Stomach (tissue), 4 donors: ENCODE data around the gene RPL22.

Source experiments
- CTCF ChIP-seq, 7 experiments: fragments of 450-650 bp in 4 of 7; fragments of 200-600 bp in 3 of 7; sonication (generic) in 3 of 7; IDR thresholded peaks; one replicate each; pipeline ENCODE4 v1.5.1; 2016 to 2019; ENCODE audit warnings: antibody characterized with exemption in 7 of 7, control low read depth in 2 of 7, mild to moderate bottlenecking in 1 of 7
- EP300 ChIP-seq: sonication (generic); formaldehyde crosslinking; IDR thresholded peaks from one replicate; pipeline ENCODE4 v1.6.1; 2017; ENCODE audit warnings: antibody characterized with exemption
- POLR2A ChIP-seq, 4 donors: fragments of 450-650 bp; IDR thresholded peaks; one replicate each; pipeline ENCODE4 v1.6.1; 2016; ENCODE audit warnings: antibody characterized with exemption in 4 of 4, control low read depth in 2 of 4, mild to moderate bottlenecking in 1 of 4, moderate library complexity in 1 of 4

GRCh38 chr1:6239950-6240768 lies 40.8 kb upstream of the RPL22 start:
- TF ChIP-seq CTCF (IDR thresholded peaks at IDR 0.05) (no peak), EP300 (no peak), POLR2A (IDR thresholded peaks at IDR 0.05) (no peak)
